SU-DHL-6 (cell line): Measurements from ENCODE around the gene KIF13A.

Experiments used
- H2AFZ ChIP-seq: fragments of 200-600 bp; sonication (generic); 2 replicates; pipeline ENCODE4 v1.6.1; 2014; ENCODE audit warnings: low read depth, mild to moderate bottlenecking, moderate library complexity, mixed read lengths, antibody characterized with exemption, low read length; ENCODE audit not compliant: severe bottlenecking
- H3F3A ChIP-seq: fragments of 200-600 bp; shearing (Covaris generic); 2 replicates; pipeline ENCODE4 v1.6.0; 2016; ENCODE audit warnings: antibody characterized with exemption, mild to moderate bottlenecking; ENCODE audit not compliant: insufficient read depth
- H3K27ac ChIP-seq: fragments of 200-600 bp; sonication (generic); 2 replicates; pipeline ENCODE4 v1.5.1; 2016; ENCODE audit warnings: low read depth, mild to moderate bottlenecking, low read length, moderate library complexity, mixed read lengths
- H3K27me3 ChIP-seq: fragments of 200-600 bp; sonication (generic), shearing (Covaris generic); 2 replicates; pipeline ENCODE4 v1.6.0; 2014; ENCODE audit warnings: mild to moderate bottlenecking, low read length
- H3K36me3 ChIP-seq: fragments of 200-600 bp; sonication (generic); 2 replicates; pipeline ENCODE4 v1.6.1; 2014; ENCODE audit warnings: mild to moderate bottlenecking, low read length, mixed read lengths
- H3K4me2 ChIP-seq: fragments of 300-600, 200-600 bp; shearing (Covaris generic), sonication (generic); 2 replicates; pipeline ENCODE4 v1.6.0; 2014; ENCODE audit warnings: low read length, low read depth, mild to moderate bottlenecking; ENCODE audit not compliant: poor library complexity, severe bottlenecking
- H3K4me3 ChIP-seq: fragments of 200-600 bp; sonication (generic); 2 replicates; pipeline ENCODE4 v1.5.1; 2014; ENCODE audit warnings: antibody characterized with exemption, low read length, mild to moderate bottlenecking, mixed read lengths; ENCODE audit not compliant: insufficient read depth, poor library complexity, severe bottlenecking
- H3K79me2 ChIP-seq: fragments of 200-600 bp; sonication (generic); 2 replicates; pipeline ENCODE4 v1.6.1; 2014; ENCODE audit warnings: mild to moderate bottlenecking, low read length, moderate library complexity; ENCODE audit not compliant: insufficient read depth
- H3K9ac ChIP-seq: fragments of 200-600 bp; sonication (generic); 2 replicates; pipeline ENCODE4 v1.7.0; 2014; ENCODE audit warnings: mild to moderate bottlenecking, low read length
- H3K9me2 ChIP-seq: fragments of 200-600 bp; sonication (generic); replicated peaks from 2 replicates; pipeline ENCODE4 v1.6.1; 2014; ENCODE audit warnings: low read length; ENCODE audit not compliant: insufficient read depth
- H3K9me3 ChIP-seq: fragments of 200-600 bp; sonication (generic); 2 replicates; pipeline ENCODE4 v1.6.1; 2014; ENCODE audit warnings: low read length, mixed read lengths; ENCODE audit not compliant: insufficient read depth
- H4K20me1 ChIP-seq: fragments of 200-600 bp; sonication (generic); 2 replicates; pipeline ENCODE4 v1.6.1; 2014; ENCODE audit warnings: low read depth, mild to moderate bottlenecking, antibody characterized with exemption, low read length, moderate library complexity, mixed read lengths
- CTCF ChIP-seq: fragments of 200-600 bp; sonication (generic); IDR thresholded peaks from one replicate; pipeline ENCODE4 v1.5.1; 2017; ENCODE audit warnings: antibody characterized with exemption, mild to moderate bottlenecking, low read length, moderate library complexity; ENCODE audit not compliant: insufficient read depth, poor library complexity, severe bottlenecking
- EZH2phosphoT487 ChIP-seq: fragments of 200-600 bp; sonication (generic), shearing (Covaris generic); conservative IDR thresholded peaks from 2 replicates; pipeline ENCODE4 v1.6.1; 2018; ENCODE audit warnings: mild to moderate bottlenecking, antibody characterized with exemption, low read length, moderate library complexity, mixed read lengths

The KIF13A gene

GRCh38 chr6:17932330-17932852 is 55.0 kb downstream of the KIF13A start:
- no peak overlapping the region for H3K27ac ChIP-seq

GRCh38 chr6:17931227-17931626 is 56.2 kb downstream of the KIF13A start:
- Histone ChIP-seq H3K9me2 (no peaks in the 10 kb centered on the region), H4K20me1 (no peaks in the 10 kb centered on the region), H3K4me2 (no peak overlapping the region), H3K9me3 (no peaks in the 10 kb centered on the region), H3K36me3 (no peaks in the 10 kb centered on the region), H2AFZ (no peak overlapping the region), H3K27ac (no peak overlapping the region), H3K27me3 (no peaks in the 10 kb centered on the region), H3K79me2 (no peaks in the 10 kb centered on the region), H3K4me3 (no peak overlapping the region), H3F3A (no peaks in the 10 kb centered on the region), H3K9ac (no peak overlapping the region)
- no peak for TF ChIP-seq CTCF
- TF ChIP-seq EZH2phosphoT487 = no peak

More at GRCh38 chr6:17932330-17932852, 55.0 kb downstream of the KIF13A start:
- Histone ChIP-seq H3K4me2 (no peak overlapping the region), H3K79me2 (no peaks in the 10 kb centered on the region), H3K9me2 (no peaks in the 10 kb centered on the region), H3F3A (no peaks in the 10 kb centered on the region), H4K20me1 (no peaks in the 10 kb centered on the region), H3K9ac (no peak overlapping the region), H3K27me3 (no peaks in the 10 kb centered on the region), H3K4me3 (no peak overlapping the region), H3K36me3 (no peaks in the 10 kb centered on the region), H3K9me3 (no peaks in the 10 kb centered on the region), H2AFZ (no peak overlapping the region)
- TF ChIP-seq CTCF (no peak), EZH2phosphoT487 (no peak)

DNA sequence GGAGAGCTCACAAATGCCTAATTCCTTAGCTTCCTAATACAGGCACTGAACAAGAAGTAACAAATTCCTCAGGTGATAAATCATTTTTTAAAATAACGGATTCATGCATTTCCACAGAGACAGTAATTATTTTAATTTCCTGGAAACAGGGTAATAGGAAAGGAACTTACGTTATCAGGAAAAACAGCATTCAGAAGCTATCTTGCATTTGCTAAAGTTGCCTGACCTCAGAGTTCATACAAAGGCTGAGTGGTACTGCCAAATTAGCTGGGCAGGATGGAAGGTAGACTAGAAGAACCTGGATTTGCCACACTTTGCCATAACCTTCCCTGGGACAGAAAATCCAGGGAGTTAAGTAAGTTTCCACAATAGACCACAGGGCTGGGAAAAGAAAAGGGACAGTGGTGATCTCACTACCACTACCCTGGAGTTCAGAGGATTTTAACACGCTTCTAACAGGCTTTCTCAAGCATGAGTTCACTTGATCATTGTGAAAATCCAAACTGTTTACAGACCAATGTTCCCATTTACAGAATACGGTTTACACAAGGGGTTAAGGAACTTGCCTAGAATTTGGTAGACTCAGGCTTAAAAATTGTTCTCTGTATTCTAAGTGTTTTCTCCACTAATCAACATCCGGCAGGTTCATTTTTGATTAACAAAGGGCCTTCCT is 57.0 kb downstream of the KIF13A start:
- no peaks in the 10 kb centered on the region for H4K20me1 ChIP-seq
- no peaks in the 10 kb centered on the region for H3K36me3 ChIP-seq
- H3K4me3 ChIP-seq = no peak overlapping the region
- no peak overlapping the region for H3K4me2 ChIP-seq
- H3K9ac ChIP-seq = no peak overlapping the region
- TF ChIP-seq CTCF (no peak), EZH2phosphoT487 (no peak)
- H3K27me3 ChIP-seq = no peaks in the 10 kb centered on the region
- no peaks in the 10 kb centered on the region for H3K9me3 ChIP-seq
- no peaks in the 10 kb centered on the region for H3K79me2 ChIP-seq
- H3K27ac ChIP-seq = no peak overlapping the region
- H3K9me2 ChIP-seq = no peaks in the 10 kb centered on the region
- H3F3A ChIP-seq = no peaks in the 10 kb centered on the region
- H2AFZ ChIP-seq = no peak overlapping the region
